Neuron (in vitro differentiated cells): ENCODE results near the gene STARD10.

Source experiments
- H2AFZ ChIP-seq: one replicate; pipeline ENCODE4 v1.6.1; 2013; ENCODE audit warnings: low read depth, mild to moderate bottlenecking, inconsistent platforms, low read length, moderate library complexity
- H3K27me3 ChIP-seq: one replicate; pipeline ENCODE4 v1.6.1; 2013; ENCODE audit warnings: low read length; ENCODE audit not compliant: insufficient read depth
- H3K36me3 ChIP-seq: one replicate; pipeline ENCODE4 v1.6.1; 2013; ENCODE audit warnings: low read length; ENCODE audit not compliant: insufficient read depth
- H3K4me1 ChIP-seq: one replicate; pipeline ENCODE4 v1.6.1; 2013; ENCODE audit warnings: low read length; ENCODE audit not compliant: insufficient read depth
- H3K4me3 ChIP-seq: 2 replicates; pipeline ENCODE4 v1.5.1; 2013; ENCODE audit warnings: mild to moderate bottlenecking, low read length, moderate library complexity
- H3K9me3 ChIP-seq: one replicate; pipeline ENCODE4 v1.6.1; 2013; ENCODE audit warnings: low read length

Gene STARD10

GRCh38 chr11:72721276-72721675, 72.6 kb downstream of the STARD10 start:
- H2AFZ ChIP-seq = no peak overlapping the region
- peaks cover 15% of the 10 kb centered on the region for H3K4me1 ChIP-seq
- no peaks in the 10 kb centered on the region for H3K36me3 ChIP-seq
- H3K27me3 ChIP-seq = no peaks in the 10 kb centered on the region
- peak overlapping the region; percentile 46 for H3K4me3 ChIP-seq
- H3K9me3 ChIP-seq = no peaks in the 10 kb centered on the region

DNA sequence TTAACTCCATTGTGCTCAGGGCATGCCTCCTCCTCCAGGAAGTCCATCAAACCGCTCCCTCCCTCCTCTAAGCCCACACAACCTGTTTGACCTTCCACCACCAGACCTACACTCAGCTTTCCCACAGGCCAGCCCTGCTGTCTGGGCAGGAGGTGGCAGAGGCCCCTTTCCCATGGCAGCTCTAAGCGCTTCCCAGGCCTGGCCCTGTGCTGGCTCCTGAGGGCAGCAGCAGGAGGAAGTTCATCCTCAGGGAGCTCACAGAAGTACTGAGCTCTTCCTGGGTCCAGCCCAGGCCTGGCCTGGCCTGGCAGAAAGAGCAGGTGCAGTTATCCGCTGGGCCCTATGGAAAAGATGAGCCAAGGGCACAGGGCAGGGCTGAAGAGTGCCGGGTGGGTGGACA, 73.1 kb downstream of the STARD10 start:
- H3K27me3 ChIP-seq = no peaks in the 10 kb centered on the region
- H3K4me3 ChIP-seq = peak overlapping the region; percentile 46
- peaks cover 18% of the 10 kb centered on the region for H3K4me1 ChIP-seq
- no peaks in the 10 kb centered on the region for H3K9me3 ChIP-seq
- H3K36me3 ChIP-seq = no peaks in the 10 kb centered on the region
- no peak overlapping the region for H2AFZ ChIP-seq

GRCh38 chr11:72720047-72720446, 73.8 kb downstream of the STARD10 start:
- Histone ChIP-seq H3K4me3 (no peak overlapping the region), H2AFZ (no peak overlapping the region), H3K9me3 (no peaks in the 10 kb centered on the region), H3K36me3 (no peaks in the 10 kb centered on the region), H3K27me3 (no peaks in the 10 kb centered on the region), H3K4me1 (peaks cover 21% of the 10 kb centered on the region)

GRCh38 chr11:72719551-72719950, 74.3 kb downstream of the STARD10 start:
- Histone ChIP-seq H2AFZ (no peak overlapping the region), H3K27me3 (no peaks in the 10 kb centered on the region), H3K4me3 (no peak overlapping the region), H3K4me1 (peaks cover 21% of the 10 kb centered on the region), H3K36me3 (no peaks in the 10 kb centered on the region), H3K9me3 (no peaks in the 10 kb centered on the region)

DNA sequence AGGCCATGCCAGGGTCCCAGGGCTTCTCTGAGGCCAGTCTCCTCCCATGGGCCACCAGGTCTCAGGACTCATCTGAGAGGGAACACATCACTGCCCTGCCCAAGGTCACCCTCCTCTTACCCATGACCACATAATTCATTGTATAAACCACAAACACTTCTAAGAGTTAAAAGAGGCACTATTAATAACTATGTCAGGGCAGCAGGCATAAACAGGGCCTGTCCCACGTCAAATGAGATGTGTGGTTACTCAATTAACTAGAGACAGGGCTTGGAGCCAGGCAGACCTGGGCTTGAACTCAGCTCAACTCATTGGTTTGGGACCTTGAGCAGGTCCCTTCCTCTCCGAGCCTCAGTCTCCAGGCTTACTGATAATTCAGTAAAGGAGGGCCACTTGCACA, 74.7 kb downstream of the STARD10 start:
- H3K27me3 ChIP-seq = no peaks in the 10 kb centered on the region
- no peak overlapping the region for H2AFZ ChIP-seq
- peaks cover 21% of the 10 kb centered on the region for H3K4me1 ChIP-seq
- no peaks in the 10 kb centered on the region for H3K36me3 ChIP-seq
- no peaks in the 10 kb centered on the region for H3K9me3 ChIP-seq
- H3K4me3 ChIP-seq = no peak overlapping the region

- no peak overlapping the region for H2AFZ ChIP-seq
- no peaks in the 10 kb centered on the region for H3K36me3 ChIP-seq
- H3K9me3 ChIP-seq = no peaks in the 10 kb centered on the region
- H3K4me3 ChIP-seq = no peak overlapping the region
- no peaks in the 10 kb centered on the region for H3K27me3 ChIP-seq
- peaks cover 21% of the 10 kb centered on the region for H3K4me1 ChIP-seq
Measured at GRCh38 chr11:72718101-72718501, 75.7 kb downstream of the STARD10 start.

GRCh38 chr11:72716788-72717435, 76.9 kb downstream of the STARD10 start:
- H3K4me1 ChIP-seq = peaks cover 30% of the 10 kb centered on the region
- H2AFZ ChIP-seq = no peak overlapping the region

DNA sequence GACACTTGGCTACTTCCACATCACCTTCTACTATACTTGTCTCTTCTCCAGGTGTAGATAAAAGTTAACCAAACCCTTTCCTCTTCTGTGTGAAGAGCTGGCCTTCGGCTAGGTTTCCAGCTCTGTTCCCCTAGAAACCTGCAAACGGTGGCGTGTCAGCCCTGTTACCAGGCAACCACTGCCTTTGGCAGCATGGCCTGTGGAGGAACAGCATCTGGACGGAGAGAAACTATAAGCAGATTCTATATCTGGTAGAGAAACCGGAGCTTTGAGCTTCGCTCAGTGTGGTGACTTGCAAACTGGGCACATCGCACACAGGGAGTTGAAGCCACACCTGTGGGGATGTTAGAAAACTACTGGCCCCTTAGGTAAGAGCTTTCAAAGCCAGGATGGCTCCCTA, 77.6 kb downstream of the STARD10 start:
- Histone ChIP-seq H3K36me3 (no peaks in the 10 kb centered on the region), H3K9me3 (no peaks in the 10 kb centered on the region), H3K4me3 (no peak overlapping the region), H2AFZ (no peak overlapping the region), H3K27me3 (no peaks in the 10 kb centered on the region), H3K4me1 (peaks cover 28% of the 10 kb centered on the region)

More at GRCh38 chr11:72716788-72717435, 76.9 kb downstream of the STARD10 start:
- H3K4me3 ChIP-seq = no peak overlapping the region
- H3K36me3 ChIP-seq = no peaks in the 10 kb centered on the region
- H3K27me3 ChIP-seq = no peaks in the 10 kb centered on the region
- no peaks in the 10 kb centered on the region for H3K9me3 ChIP-seq

DNA sequence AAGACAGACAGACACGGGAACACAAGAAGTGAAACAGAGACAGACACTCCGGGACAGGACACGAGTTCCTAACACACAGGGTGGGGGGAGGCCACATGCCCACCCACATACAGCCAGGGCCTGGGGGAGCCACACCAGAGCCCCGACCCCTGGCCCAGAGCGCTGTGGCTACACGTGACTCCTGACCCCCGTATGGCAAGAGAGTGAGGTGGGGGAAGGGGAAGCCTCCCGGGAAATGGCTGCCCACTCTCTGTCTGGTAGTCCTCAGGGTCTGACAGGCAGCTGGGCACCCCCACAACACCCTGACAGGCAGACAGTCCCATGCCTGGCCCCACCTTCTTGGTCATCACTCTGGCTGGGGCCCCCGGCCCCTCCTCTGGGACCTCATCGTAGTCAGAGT, 81.0 kb downstream of the STARD10 start:
- no peaks in the 10 kb centered on the region for H3K36me3 ChIP-seq

GRCh38 chr11:72712168-72712751, 81.6 kb downstream of the STARD10 start:
- H3K4me3 ChIP-seq = no peak overlapping the region
- H3K4me1 ChIP-seq = peaks cover 28% of the 10 kb centered on the region
- H3K36me3 ChIP-seq = no peaks in the 10 kb centered on the region
- H3K9me3 ChIP-seq = no peaks in the 10 kb centered on the region
- no peaks in the 10 kb centered on the region for H3K27me3 ChIP-seq
- no peak overlapping the region for H2AFZ ChIP-seq

More for the DNA sequence above, 81.0 kb downstream of the STARD10 start:
- Histone ChIP-seq H3K4me3 (no peak overlapping the region), H2AFZ (no peak overlapping the region), H3K27me3 (no peaks in the 10 kb centered on the region), H3K4me1 (peaks cover 28% of the 10 kb centered on the region), H3K9me3 (no peaks in the 10 kb centered on the region)

- Histone ChIP-seq H3K9me3 (no peaks in the 10 kb centered on the region), H2AFZ (no peak overlapping the region), H3K4me3 (no peak overlapping the region), H3K36me3 (no peaks in the 10 kb centered on the region), H3K27me3 (no peaks in the 10 kb centered on the region), H3K4me1 (peaks cover 19% of the 10 kb centered on the region)
Measured at GRCh38 chr11:72711141-72711540, 82.7 kb downstream of the STARD10 start.

DNA sequence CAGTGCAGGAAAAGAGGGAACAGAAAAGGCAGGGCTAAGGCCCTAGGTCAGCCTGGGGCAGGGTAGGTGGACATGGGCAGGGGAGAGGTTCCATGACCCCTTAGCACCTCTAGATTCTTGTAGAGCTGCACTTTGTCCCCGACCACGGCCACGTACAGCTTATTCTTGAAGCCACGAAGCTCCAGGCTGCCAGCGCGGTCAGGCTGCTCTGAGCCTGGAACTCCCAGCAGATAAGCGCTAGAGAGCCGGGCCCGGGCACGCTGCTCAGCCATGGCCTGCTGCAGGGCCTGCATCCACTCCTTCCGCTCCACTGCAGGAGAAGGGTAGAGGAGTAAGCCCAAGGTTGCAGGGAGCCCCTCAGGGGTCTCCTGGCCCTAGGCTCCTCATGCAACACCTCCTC, 83.6 kb downstream of the STARD10 start:
- H3K36me3 ChIP-seq = no peaks in the 10 kb centered on the region
- peaks cover 15% of the 10 kb centered on the region for H3K4me1 ChIP-seq
- H2AFZ ChIP-seq = no peak overlapping the region
- H3K9me3 ChIP-seq = no peaks in the 10 kb centered on the region
- H3K4me3 ChIP-seq = no peak overlapping the region
- no peaks in the 10 kb centered on the region for H3K27me3 ChIP-seq

DNA sequence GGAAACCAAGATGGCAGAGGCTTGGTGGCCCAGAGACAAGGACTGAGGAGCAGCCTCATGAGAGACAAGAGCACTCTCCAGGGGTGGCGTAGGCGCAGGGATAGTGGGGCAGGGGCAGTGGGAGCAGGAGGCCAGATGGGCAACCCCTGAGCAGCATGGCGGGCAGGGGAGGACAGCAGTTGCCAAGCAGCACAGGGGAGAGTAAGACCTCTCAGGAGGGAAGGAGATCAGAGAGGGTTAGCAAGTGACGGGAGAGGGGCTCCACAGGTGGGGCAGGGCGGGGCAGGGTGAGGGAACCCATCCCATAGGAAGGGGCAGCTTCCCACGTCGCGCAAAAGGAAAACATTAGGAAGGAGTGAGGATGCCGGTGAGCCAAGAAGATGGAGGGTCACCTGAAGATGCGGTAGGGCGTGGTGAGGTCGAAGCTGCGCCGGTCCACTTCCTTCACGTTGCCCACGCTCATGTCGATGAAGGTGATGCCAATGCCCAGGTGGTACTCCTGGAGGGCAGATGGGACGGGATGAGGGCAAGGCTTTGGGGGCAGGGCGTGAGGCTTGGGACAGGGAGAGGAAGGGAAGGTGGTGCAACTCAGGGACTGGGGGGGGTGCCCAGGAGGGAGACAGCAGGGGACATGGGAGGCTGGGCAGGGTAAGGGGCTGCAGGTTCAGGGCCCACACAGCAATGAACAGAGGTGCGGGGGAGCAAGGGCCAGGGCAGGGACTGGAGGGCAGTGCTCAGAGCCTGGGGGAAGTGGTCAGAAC, 84.2 kb downstream of the STARD10 start:
- H3K27me3 ChIP-seq = no peaks in the 10 kb centered on the region
- H3K36me3 ChIP-seq = no peaks in the 10 kb centered on the region
- H3K4me1 ChIP-seq = peaks cover 15% of the 10 kb centered on the region
- H2AFZ ChIP-seq = no peak overlapping the region
- no peak overlapping the region for H3K4me3 ChIP-seq
- no peaks in the 10 kb centered on the region for H3K9me3 ChIP-seq
